SK-N-SH (cell line): ENCODE measurements around the gene VNN1.

Experiments used
- POLR2AphosphoS5 ChIP-seq: IDR thresholded peaks from 2 replicates; pipeline ENCODE4 v1.6.1; 2012; ENCODE audit warnings: low read depth, low read length
- RAD21 ChIP-seq: IDR thresholded peaks from 2 replicates; pipeline ENCODE4 v1.6.1; 2012; ENCODE audit warnings: mild to moderate bottlenecking, low read length
- RCOR1 ChIP-seq: fragments of 150-350 bp; IDR thresholded peaks from 2 replicates; pipeline ENCODE4 v1.6.1; 2017; ENCODE audit warnings: antibody characterized with exemption, low read length
- TCF12 ChIP-seq: IDR thresholded peaks from 2 replicates; pipeline ENCODE4 v1.4.0; 2012
- TEAD4 ChIP-seq: IDR thresholded peaks from 2 replicates; pipeline ENCODE4 v1.4.0; 2012; ENCODE audit warnings: mild to moderate bottlenecking, borderline replicate concordance; ENCODE audit not compliant: insufficient read depth
- TF ChIP-seq, protein P1 (sequence below): fragments of 200-600 bp; sonication (generic); IDR thresholded peaks from 2 replicates; pipeline ENCODE4 v1.6.1; 2017; ENCODE audit warnings: antibody characterized with exemption, mild to moderate bottlenecking, moderate library complexity
- TF ChIP-seq, protein P2 (sequence below): IDR thresholded peaks from 2 replicates; pipeline ENCODE4 v1.6.1; 2012; ENCODE audit warnings: mild to moderate bottlenecking, low read depth, low read length, moderate library complexity
- TF ChIP-seq, protein P3 (sequence below): fragments of 150-350 bp; IDR thresholded peaks from 2 replicates; pipeline ENCODE4 v1.6.1; 2017; ENCODE audit warnings: antibody characterized with exemption, low read length, low read depth, borderline replicate concordance
- TF ChIP-seq, protein P4 (sequence below): IDR thresholded peaks from 2 replicates; pipeline ENCODE4 v1.4.0; 2012; ENCODE audit warnings: low read depth, borderline replicate concordance

DNA sequence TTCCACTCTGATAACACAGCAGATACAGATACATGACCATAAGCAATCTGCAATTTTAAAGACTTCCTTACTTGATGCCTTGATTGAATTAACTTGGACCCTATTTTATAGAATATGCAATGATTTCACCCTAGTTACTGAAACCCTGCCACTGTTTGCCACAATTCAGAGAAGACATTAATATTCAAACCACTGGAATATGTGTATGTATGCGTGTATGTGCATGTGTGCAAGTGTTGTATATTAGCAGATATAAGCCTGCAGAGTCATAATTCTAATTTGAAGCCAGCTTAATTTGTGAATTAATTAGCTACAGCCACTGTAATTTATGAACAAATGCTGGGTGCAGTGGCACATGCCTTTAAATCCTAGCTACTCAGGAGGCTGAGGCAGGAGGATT is 34.6 kb upstream of the VNN1 start:
- TF ChIP-seq TEAD4 (no peak), RAD21 (no peak), POLR2AphosphoS5 (no peak), TCF12 (no peak), RCOR1 (no peak)
- TF ChIP-seq, protein P1, sequence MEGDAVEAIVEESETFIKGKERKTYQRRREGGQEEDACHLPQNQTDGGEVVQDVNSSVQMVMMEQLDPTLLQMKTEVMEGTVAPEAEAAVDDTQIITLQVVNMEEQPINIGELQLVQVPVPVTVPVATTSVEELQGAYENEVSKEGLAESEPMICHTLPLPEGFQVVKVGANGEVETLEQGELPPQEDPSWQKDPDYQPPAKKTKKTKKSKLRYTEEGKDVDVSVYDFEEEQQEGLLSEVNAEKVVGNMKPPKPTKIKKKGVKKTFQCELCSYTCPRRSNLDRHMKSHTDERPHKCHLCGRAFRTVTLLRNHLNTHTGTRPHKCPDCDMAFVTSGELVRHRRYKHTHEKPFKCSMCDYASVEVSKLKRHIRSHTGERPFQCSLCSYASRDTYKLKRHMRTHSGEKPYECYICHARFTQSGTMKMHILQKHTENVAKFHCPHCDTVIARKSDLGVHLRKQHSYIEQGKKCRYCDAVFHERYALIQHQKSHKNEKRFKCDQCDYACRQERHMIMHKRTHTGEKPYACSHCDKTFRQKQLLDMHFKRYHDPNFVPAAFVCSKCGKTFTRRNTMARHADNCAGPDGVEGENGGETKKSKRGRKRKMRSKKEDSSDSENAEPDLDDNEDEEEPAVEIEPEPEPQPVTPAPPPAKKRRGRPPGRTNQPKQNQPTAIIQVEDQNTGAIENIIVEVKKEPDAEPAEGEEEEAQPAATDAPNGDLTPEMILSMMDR = no peak
- TF ChIP-seq, protein P2, sequence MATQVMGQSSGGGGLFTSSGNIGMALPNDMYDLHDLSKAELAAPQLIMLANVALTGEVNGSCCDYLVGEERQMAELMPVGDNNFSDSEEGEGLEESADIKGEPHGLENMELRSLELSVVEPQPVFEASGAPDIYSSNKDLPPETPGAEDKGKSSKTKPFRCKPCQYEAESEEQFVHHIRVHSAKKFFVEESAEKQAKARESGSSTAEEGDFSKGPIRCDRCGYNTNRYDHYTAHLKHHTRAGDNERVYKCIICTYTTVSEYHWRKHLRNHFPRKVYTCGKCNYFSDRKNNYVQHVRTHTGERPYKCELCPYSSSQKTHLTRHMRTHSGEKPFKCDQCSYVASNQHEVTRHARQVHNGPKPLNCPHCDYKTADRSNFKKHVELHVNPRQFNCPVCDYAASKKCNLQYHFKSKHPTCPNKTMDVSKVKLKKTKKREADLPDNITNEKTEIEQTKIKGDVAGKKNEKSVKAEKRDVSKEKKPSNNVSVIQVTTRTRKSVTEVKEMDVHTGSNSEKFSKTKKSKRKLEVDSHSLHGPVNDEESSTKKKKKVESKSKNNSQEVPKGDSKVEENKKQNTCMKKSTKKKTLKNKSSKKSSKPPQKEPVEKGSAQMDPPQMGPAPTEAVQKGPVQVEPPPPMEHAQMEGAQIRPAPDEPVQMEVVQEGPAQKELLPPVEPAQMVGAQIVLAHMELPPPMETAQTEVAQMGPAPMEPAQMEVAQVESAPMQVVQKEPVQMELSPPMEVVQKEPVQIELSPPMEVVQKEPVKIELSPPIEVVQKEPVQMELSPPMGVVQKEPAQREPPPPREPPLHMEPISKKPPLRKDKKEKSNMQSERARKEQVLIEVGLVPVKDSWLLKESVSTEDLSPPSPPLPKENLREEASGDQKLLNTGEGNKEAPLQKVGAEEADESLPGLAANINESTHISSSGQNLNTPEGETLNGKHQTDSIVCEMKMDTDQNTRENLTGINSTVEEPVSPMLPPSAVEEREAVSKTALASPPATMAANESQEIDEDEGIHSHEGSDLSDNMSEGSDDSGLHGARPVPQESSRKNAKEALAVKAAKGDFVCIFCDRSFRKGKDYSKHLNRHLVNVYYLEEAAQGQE = no peak
- TF ChIP-seq, protein P3, sequence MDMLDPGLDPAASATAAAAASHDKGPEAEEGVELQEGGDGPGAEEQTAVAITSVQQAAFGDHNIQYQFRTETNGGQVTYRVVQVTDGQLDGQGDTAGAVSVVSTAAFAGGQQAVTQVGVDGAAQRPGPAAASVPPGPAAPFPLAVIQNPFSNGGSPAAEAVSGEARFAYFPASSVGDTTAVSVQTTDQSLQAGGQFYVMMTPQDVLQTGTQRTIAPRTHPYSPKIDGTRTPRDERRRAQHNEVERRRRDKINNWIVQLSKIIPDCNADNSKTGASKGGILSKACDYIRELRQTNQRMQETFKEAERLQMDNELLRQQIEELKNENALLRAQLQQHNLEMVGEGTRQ = no peak
- TF ChIP-seq, protein P4, sequence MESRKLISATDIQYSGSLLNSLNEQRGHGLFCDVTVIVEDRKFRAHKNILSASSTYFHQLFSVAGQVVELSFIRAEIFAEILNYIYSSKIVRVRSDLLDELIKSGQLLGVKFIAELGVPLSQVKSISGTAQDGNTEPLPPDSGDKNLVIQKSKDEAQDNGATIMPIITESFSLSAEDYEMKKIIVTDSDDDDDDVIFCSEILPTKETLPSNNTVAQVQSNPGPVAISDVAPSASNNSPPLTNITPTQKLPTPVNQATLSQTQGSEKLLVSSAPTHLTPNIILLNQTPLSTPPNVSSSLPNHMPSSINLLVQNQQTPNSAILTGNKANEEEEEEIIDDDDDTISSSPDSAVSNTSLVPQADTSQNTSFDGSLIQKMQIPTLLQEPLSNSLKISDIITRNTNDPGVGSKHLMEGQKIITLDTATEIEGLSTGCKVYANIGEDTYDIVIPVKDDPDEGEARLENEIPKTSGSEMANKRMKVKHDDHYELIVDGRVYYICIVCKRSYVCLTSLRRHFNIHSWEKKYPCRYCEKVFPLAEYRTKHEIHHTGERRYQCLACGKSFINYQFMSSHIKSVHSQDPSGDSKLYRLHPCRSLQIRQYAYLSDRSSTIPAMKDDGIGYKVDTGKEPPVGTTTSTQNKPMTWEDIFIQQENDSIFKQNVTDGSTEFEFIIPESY = no peak
